Lower leg skin (tissue), 4 donors: ENCODE results near the gene SMCO2. TPM values are rescaled to one million over a fixed set of nuclear protein-coding genes. Genes with fewer than 3 reads are reported as not detected.

Experiments used
- DNase-seq, 2 donors: peaks; one replicate each; pipeline ENCODE4 v3.0.0-alpha.2; 2019; ENCODE audit warnings: low spot score in 2 of 2
- H3K4me3 ChIP-seq: fragments of 200-600 bp; sonication (generic); 2 replicates; pipeline ENCODE4 v1.5.1; 2017; ENCODE audit warnings: mild to moderate bottlenecking, low read depth; ENCODE audit not compliant: poor library complexity, severe bottlenecking
- CTCF ChIP-seq, 3 donors: fragments of 450-650 bp; IDR thresholded peaks; one replicate each; pipeline ENCODE4 v1.5.1; 2016; ENCODE audit warnings: antibody characterized with exemption in 3 of 3, mild to moderate bottlenecking in 3 of 3, moderate library complexity in 2 of 3
- POLR2A ChIP-seq, 2 donors: fragments of 450-650 bp; IDR thresholded peaks; one replicate each; pipeline ENCODE4 v1.6.1; 2016 to 2017; ENCODE audit warnings: antibody characterized with exemption in 2 of 2, mild to moderate bottlenecking in 1 of 2, moderate library complexity in 1 of 2
- WGBS, 2 donors: methylation state at CpG; one replicate each; pipeline ENCODE4 v1.1.5; 2018; 5-methylcytosine and 5-hydroxymethylcytosine counted together
- intact Hi-C: fragments of 100-400 bp; cut with DNase I; formaldehyde crosslinking; loops from one replicate; pipeline ENCODE4 v1.15.0; 2023; ENCODE audit warnings: low total_unique reads
- total RNA-seq, 4 donors: library from RNA; depleted of rRNA; stranded (reverse); fragments of >200 nt; gene quantifications; one replicate each; pipeline ENCODE4 v1.1.0, GENCODE V29; 2016

The SMCO2 gene
- total RNA-seq, 4 donors from 2014 or later = not detected

GRCh38 chr12:27455589-27455988, 9.1 kb downstream of the SMCO2 start:
- WGBS, 2 donors = 91 to 99% methylated on average over 3 of the region's 3 CpGs
- H3K4me3 ChIP-seq = no peak overlapping the region
- DNase-seq = no peak
- TF ChIP-seq POLR2A (IDR thresholded peaks at IDR 0.05) = no peak
- TF ChIP-seq CTCF (IDR thresholded peaks at IDR 0.05) = no peak
- intact Hi-C loops = no loop called here

- 96 to 100% methylated on average over 3 of the region's 3 CpGs for WGBS, 2 donors
- intact Hi-C loops = no loop called here
These were observed 10.1 kb downstream of the SMCO2 start for GRCh38 chr12:27456618-27457017.

DNA sequence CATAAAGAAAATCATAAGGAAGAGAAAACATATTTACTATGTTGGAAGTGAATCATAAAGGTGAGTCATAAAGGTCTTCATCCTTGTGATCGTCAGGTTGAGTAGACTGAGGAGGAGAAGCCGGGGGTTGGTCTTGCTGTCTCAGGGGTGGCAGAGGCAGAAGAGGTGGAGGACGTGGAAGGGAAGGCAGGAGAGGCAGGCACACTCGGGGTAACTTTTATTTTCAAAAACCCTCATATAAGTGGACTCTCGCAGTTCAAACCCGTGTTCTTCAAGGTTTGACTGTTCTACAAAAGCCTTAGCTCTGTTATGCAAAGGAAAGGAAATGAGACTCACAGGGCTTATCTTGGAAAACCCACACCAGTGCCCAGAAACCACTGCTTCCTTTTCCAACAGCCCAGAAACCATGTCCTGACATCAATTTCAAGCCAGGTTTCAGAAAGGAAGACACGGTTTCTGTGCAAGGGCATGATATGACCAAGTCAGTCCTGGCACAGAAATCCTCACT, 14.0 kb downstream of the SMCO2 start:
- TF ChIP-seq CTCF (IDR thresholded peaks at IDR 0.05) = no peak
- no peak overlapping the region for H3K4me3 ChIP-seq
- 58 to 64% methylated on average over 7 of the region's 7 CpGs for WGBS, 2 donors
- intact Hi-C loops = no loop called here
- no peak for DNase-seq

More at GRCh38 chr12:27456618-27457017, 10.1 kb downstream of the SMCO2 start:
- no peak for DNase-seq
- no peak overlapping the region for H3K4me3 ChIP-seq
- no peak for TF ChIP-seq POLR2A (IDR thresholded peaks at IDR 0.05)

GRCh38 chr12:27462151-27462694, 15.7 kb downstream of the SMCO2 start:
- DNase-seq = no peak
- intact Hi-C loops = no loop called here
- WGBS, 2 donors = 12 to 16% methylated on average over 9 of the region's 9 CpGs
- TF ChIP-seq POLR2A (IDR thresholded peaks at IDR 0.05) (no peak), CTCF (IDR thresholded peaks at IDR 0.05) (no peak)
- H3K4me3 ChIP-seq = no peak overlapping the region

GRCh38 chr12:27462851-27463250, 16.3 kb downstream of the SMCO2 start:
- no peak for TF ChIP-seq POLR2A (IDR thresholded peaks at IDR 0.05)
- TF ChIP-seq CTCF (IDR thresholded peaks at IDR 0.05) = no peak
- no peak overlapping the region for H3K4me3 ChIP-seq
- DNase-seq = no peak
- intact Hi-C loops = no loop called here
- WGBS, 2 donors = 71 to 73% methylated on average over 8 of the region's 8 CpGs

- TF ChIP-seq CTCF (IDR thresholded peaks at IDR 0.05) (no peak), POLR2A (IDR thresholded peaks at IDR 0.05) (no peak)
- 66% methylated on average over 11 of the region's 11 CpGs for WGBS, 2 donors
- H3K4me3 ChIP-seq = no peak overlapping the region
- no peak for DNase-seq
- intact Hi-C loops = no loop called here
These were observed 17.1 kb downstream of the SMCO2 start for GRCh38 chr12:27463511-27464219.
